Fibroblast of lung (primary cell): Measurements from ENCODE around the gene CCDC8. TPM values are rescaled to one million over a fixed set of nuclear protein-coding genes. Genes with fewer than 3 reads are reported as not detected.

Source experiments
- DNase-seq, 2 donors: peaks; one replicate each; pipeline versions ENCODE4 v3.0.0 to v3.0.0-alpha.2; 2010; ENCODE audit warnings: low read depth in 2 of 2
- H2AFZ ChIP-seq: 2 replicates; pipeline ENCODE4 v1.5.1; 2012; ENCODE audit warnings: low read length, control low read depth, inconsistent platforms
- H3K27ac ChIP-seq: 2 replicates; pipeline ENCODE4 v1.5.1; 2011; ENCODE audit warnings: low read length, control low read depth; ENCODE audit not compliant: insufficient read depth
- H3K27me3 ChIP-seq: 2 replicates; pipeline ENCODE4 v1.5.1; 2011; ENCODE audit warnings: mild to moderate bottlenecking, low read length; ENCODE audit not compliant: control insufficient read depth, insufficient read depth
- H3K36me3 ChIP-seq: 2 replicates; pipeline ENCODE4 v1.5.1; 2011; ENCODE audit warnings: low read length; ENCODE audit not compliant: control insufficient read depth, insufficient read depth
- H3K4me1 ChIP-seq: 2 replicates; pipeline ENCODE4 v1.5.1; 2011; ENCODE audit warnings: low read length; ENCODE audit not compliant: control insufficient read depth, insufficient read depth; ENCODE audit errors: extremely low read depth
- H3K4me2 ChIP-seq: 2 replicates; pipeline ENCODE4 v1.5.1; 2011; ENCODE audit warnings: low read length, control low read depth; ENCODE audit not compliant: insufficient read depth; ENCODE audit errors: extremely low read depth
- H3K4me3 ChIP-seq, 4 experiments: fragments of 200-600 bp in 1 of 4; sonication (generic) in 1 of 4; replicated peaks in 1 of 4; 2 replicates each; pipeline ENCODE4 v1.5.1; 2011 to 2016; ENCODE audit warnings: low read length in 4 of 4, low read depth in 3 of 4, mild to moderate bottlenecking in 3 of 4, control low read depth in 2 of 4, inconsistent platforms in 1 of 4, mixed read lengths in 1 of 4; ENCODE audit not compliant: insufficient read depth in 1 of 4; ENCODE audit errors: control extremely low read depth in 1 of 4
- H3K79me2 ChIP-seq: 2 replicates; pipeline ENCODE4 v1.5.1; 2012; ENCODE audit warnings: mild to moderate bottlenecking, low read length, inconsistent platforms; ENCODE audit not compliant: control insufficient read depth, insufficient read depth
- H3K9ac ChIP-seq: 2 replicates; pipeline ENCODE4 v1.5.1; 2011; ENCODE audit warnings: mild to moderate bottlenecking, low read length, control low read depth; ENCODE audit not compliant: insufficient read depth
- H3K9me3 ChIP-seq: 2 replicates; pipeline ENCODE4 v1.5.1; 2012; ENCODE audit warnings: low read depth, low read length; ENCODE audit not compliant: control insufficient read depth, insufficient read depth
- H4K20me1 ChIP-seq: 2 replicates; pipeline ENCODE4 v1.5.1; 2011; ENCODE audit warnings: low read length; ENCODE audit not compliant: control insufficient read depth, insufficient read depth; ENCODE audit errors: extremely low read depth
- EZH2 ChIP-seq: IDR thresholded peaks from 2 replicates; pipeline ENCODE4 v1.5.1; 2012; ENCODE audit warnings: low read length, control low read depth, mild to moderate bottlenecking; ENCODE audit errors: missing control alignments
- polyA plus RNA-seq, 2 donors: library from polyadenylated mRNA; depleted of rRNA in 1 of 2; stranded (reverse) in 1 of 2; unstranded in 1 of 2; fragments of >200 nt; gene quantifications; 2 replicates each; pipeline ENCODE4 v1.2.1, GENCODE V29; 2011 to 2012; ENCODE audit warnings: missing spikeins in 1 of 2
- total RNA-seq: library from RNA; depleted of rRNA; stranded (reverse); fragments of >200 nt; gene quantifications from 2 replicates; pipeline ENCODE4 v1.2.1, GENCODE V29; 2014
- TF ChIP-seq, protein P1 (sequence below), 2 donors: IDR thresholded peaks in 1 of 2; conservative IDR thresholded peaks in 1 of 2; 1 replicate in 1 of 2; 2 replicates in 1 of 2; pipeline ENCODE4 v1.5.1; 2011 to 2012; ENCODE audit warnings: low read length in 2 of 2, control low read depth in 1 of 2, inconsistent platforms in 1 of 2, low read depth in 1 of 2, mild to moderate bottlenecking in 1 of 2

The CCDC8 gene
- total and polyA plus RNA-seq, 2 donors (not counting 1 experiment from before 2014, with no cell fraction given): 1.9 to 13.4 TPM

DNA sequence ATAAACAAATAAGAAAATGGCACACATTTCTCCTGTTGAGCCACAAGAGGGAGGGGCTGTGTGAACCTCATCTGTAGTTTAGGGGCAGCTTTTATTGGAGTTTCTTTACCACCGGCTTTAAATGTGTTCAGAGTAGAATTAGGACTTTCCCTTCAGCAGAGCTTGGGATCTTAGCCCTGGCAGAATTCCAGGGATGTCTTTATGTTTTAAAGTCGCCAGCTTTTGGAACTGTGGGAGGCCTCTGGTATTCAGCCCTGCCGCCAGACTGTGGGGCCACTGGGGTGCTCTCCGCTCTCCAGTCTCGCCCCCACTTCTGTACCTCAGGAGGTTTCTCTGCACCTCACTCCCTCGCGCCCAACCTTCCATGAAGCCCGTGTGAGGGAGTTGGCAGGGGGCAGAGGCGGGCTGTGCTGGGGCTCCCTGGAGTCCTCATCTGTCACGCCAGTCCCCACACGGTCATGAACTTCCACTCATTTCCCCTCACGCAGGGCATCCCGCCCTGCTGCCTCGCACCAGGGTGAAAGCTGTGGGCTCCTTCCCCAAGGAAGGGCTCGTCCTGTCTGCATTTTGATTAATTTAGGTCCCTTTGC lies 31.5 kb downstream of the CCDC8 start:
- H2AFZ ChIP-seq: no peak overlapping the region
- no peak overlapping the region for H3K27ac ChIP-seq
- H3K4me2 ChIP-seq: no peak overlapping the region
- no peaks in the 10 kb centered on the region for H4K20me1 ChIP-seq
- DNase-seq: no peak
- TF ChIP-seq, protein P1, sequence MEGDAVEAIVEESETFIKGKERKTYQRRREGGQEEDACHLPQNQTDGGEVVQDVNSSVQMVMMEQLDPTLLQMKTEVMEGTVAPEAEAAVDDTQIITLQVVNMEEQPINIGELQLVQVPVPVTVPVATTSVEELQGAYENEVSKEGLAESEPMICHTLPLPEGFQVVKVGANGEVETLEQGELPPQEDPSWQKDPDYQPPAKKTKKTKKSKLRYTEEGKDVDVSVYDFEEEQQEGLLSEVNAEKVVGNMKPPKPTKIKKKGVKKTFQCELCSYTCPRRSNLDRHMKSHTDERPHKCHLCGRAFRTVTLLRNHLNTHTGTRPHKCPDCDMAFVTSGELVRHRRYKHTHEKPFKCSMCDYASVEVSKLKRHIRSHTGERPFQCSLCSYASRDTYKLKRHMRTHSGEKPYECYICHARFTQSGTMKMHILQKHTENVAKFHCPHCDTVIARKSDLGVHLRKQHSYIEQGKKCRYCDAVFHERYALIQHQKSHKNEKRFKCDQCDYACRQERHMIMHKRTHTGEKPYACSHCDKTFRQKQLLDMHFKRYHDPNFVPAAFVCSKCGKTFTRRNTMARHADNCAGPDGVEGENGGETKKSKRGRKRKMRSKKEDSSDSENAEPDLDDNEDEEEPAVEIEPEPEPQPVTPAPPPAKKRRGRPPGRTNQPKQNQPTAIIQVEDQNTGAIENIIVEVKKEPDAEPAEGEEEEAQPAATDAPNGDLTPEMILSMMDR (conservative IDR thresholded peaks at IDR 0.05 in 1 of 2, IDR thresholded peaks at IDR 0.05 in 1 of 2; ENCODE audit: low read depth in 1 of 2, low read length in 2 of 2): no peak
- TF ChIP-seq EZH2: no peak
- peaks cover 11% of the 10 kb centered on the region for H3K79me2 ChIP-seq
- H3K27me3 ChIP-seq: no peaks in the 10 kb centered on the region
- H3K4me3 ChIP-seq: no peak overlapping the region
- H3K9ac ChIP-seq: no peak overlapping the region
- H3K36me3 ChIP-seq: peaks cover 14% of the 10 kb centered on the region
- H3K9me3 ChIP-seq: no peaks in the 10 kb centered on the region
- peaks cover 9% of the 10 kb centered on the region for H3K4me1 ChIP-seq

DNA sequence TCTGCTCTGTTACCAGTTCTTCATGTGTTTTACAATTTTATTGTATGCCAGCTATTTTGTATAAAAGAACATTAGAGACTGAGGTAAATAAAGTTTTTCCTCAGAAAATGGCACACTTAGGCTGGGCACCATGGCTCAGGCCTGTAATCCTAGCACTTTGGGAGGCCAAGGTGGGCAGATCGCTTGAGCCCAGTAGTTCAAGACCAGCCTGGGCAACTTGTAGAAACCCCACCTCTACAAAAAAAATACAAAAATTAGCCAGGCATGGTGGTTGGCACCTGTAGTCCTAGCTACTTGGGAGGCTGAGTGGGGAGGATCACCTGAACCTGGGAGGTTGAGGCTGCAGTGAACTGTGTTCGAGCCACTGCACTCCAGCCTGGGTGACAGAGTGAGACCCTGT lies 32.0 kb downstream of the CCDC8 start:
- H3K27ac ChIP-seq: no peak overlapping the region
- no peaks in the 10 kb centered on the region for H4K20me1 ChIP-seq
- no peak overlapping the region for H3K9ac ChIP-seq
- H3K4me3 ChIP-seq: no peak overlapping the region
- H3K4me1 ChIP-seq: peaks cover 9% of the 10 kb centered on the region
- peaks cover 11% of the 10 kb centered on the region for H3K79me2 ChIP-seq
- peaks cover 19% of the 10 kb centered on the region for H3K36me3 ChIP-seq
- no peak overlapping the region for H3K4me2 ChIP-seq
- no peaks in the 10 kb centered on the region for H3K9me3 ChIP-seq
- TF ChIP-seq EZH2: no peak
- TF ChIP-seq, protein P1 (conservative IDR thresholded peaks at IDR 0.05 in 1 of 2, IDR thresholded peaks at IDR 0.05 in 1 of 2; ENCODE audit: low read depth in 1 of 2, low read length in 2 of 2): no peak
- H3K27me3 ChIP-seq: no peaks in the 10 kb centered on the region
- H2AFZ ChIP-seq: no peak overlapping the region
- DNase-seq: no peak

GRCh38 chr19:46380690-46381089 lies 32.7 kb downstream of the CCDC8 start:
- Histone ChIP-seq H4K20me1 (no peaks in the 10 kb centered on the region), H3K36me3 (peaks cover 18% of the 10 kb centered on the region), H3K27me3 (no peaks in the 10 kb centered on the region), H3K4me1 (peaks cover 9% of the 10 kb centered on the region), H3K4me2 (no peak overlapping the region), H3K9me3 (no peaks in the 10 kb centered on the region), H3K9ac (no peak overlapping the region), H3K4me3 (no peak overlapping the region), H3K79me2 (peaks cover 11% of the 10 kb centered on the region), H2AFZ (no peak overlapping the region), H3K27ac (no peak overlapping the region)
- TF ChIP-seq EZH2: no peak
- TF ChIP-seq, protein P1 (conservative IDR thresholded peaks at IDR 0.05 in 1 of 2, IDR thresholded peaks at IDR 0.05 in 1 of 2; ENCODE audit: low read depth in 1 of 2, low read length in 2 of 2): no peak
- DNase-seq: no peak
